Measurements from ENCODE around the gene PRLR.

PRLR gene

DNA sequence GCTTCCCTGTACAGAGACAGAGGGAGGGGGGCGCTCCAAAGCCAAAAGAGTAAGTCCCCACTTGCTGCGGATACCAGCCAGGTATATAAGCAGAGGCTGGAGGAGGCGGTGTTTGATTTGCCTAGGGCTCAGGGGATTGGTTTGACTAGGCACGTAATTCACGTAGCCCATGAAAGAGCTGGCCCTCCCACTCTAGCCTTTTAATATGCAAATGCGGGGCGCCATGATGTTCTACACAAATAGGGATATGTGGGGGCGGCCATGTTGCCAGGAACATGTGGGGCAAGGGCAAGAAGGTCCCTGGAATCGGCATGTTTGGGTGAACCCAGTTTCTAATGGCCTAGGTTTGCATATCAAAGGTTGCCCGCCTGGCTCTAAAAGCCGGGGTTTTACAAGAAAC, 3.3 kb upstream of the PRLR start:
- no peak for DNase-seq (ENCODE audit: low spot score)

GRCh38 chr5:35233121-35233520, 2.8 kb upstream of the PRLR start:
- DNase-seq (ENCODE audit: low spot score), result no peak

DNA sequence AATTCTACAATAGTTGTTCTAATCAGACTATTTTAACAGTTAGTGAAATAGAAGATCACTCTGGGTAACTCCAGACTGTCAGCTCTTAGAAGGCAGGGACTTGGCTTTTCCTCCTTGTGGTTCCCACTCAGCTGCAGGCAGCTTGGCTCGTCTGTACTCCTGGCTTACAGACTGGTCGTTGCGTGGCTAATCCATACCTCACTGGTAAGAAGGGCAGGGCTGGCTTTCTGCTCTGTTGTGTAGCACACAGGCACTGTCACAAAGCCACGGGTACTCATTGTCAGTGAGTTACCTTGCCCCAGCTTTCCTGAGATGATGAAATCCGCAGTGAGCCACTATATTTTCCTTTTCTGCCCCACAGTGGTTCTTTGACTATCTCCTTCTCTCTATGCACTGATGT, 1.8 kb upstream of the PRLR start:
- DNase-seq (ENCODE audit: low spot score), result no peak

DNA sequence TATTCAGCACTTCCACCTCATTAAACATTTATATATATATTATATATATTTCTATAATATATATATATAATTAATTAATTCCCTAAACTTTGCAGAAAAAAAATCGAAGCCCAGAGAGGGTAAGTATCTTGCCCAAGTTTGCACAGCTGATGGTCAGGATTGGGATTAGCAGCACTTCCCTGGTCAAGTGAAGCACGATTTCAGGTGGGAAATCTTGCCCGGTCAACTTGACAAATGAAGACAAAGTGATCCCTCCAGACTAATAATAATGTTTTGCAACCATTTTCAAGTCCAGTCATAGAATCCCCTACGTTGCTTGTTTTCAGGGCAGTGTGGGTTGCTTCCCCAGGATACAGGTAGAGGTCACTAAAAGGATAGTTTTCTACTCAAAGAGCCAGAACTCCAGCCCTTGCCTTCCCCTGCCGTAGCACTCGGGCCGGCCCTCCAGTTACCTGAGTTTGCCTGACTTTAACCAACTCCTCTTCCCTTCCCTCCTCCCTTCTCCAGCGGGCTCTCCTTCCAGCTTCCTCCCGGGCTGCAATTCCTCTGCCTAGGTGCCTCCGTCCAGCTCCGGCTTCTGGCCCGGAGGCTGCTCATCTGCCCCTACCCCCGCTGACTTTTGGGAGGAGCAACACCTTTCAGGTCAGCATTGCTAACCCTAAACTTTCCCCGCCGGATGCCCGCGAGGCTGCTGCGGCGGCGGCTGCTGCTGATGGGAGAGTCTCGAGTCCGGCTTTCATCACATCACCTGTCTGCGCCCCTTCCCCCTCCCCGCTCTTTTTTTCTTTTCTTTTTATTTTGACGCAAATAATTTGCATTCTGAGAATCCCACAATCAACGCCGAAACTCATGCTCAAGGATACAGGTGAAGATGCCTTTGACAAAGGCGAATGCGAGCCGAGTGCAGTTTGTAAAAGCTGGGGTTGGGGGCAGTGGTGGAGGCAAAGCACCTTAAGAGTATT, 930 bp downstream of the PRLR start:
- no peak for DNase-seq (ENCODE audit: low spot score)

- no peak for DNase-seq (ENCODE audit: low spot score)
These were observed 2.0 kb downstream of the PRLR start for GRCh38 chr5:35228310-35228709.

- no peak for DNase-seq (ENCODE audit: low spot score)
These were observed 2.6 kb downstream of the PRLR start for GRCh38 chr5:35227720-35228119.

DNA sequence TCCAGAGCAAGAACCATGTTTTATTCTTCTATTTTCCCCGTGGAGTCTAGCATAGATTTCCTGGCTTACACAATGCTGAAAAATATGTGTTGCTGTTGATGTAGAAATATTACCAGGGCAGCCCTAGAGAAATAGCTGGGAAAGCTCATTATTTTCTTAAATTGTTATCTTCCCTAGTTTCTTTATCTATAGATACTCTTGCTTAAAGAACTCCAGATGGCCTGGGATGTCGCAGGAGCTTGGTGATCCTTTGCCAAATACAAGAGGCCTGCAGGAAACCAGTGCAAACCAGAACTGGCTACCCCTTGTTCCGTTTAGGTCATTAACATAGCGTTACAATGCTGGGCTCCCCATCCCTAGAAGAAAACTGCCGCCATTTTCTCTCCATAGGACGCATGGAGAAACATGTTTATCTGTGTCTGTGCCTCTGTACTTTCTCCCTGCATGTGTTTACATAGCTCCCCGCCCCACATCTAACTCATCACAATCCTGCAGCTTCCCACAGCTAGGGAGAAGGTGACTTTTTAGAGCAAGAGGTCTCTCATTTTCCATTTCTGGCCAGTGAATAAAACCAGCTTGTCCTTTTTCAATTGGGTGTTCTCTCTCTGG, 6.4 kb downstream of the PRLR start:
- no peak for DNase-seq (ENCODE audit: low spot score)

GRCh38 chr5:35220967-35221366, 9.3 kb downstream of the PRLR start:
- no peak for DNase-seq (ENCODE audit: low spot score)

- no peak for DNase-seq (ENCODE audit: low spot score)
These were observed 11.3 kb downstream of the PRLR start for GRCh38 chr5:35218981-35219380.

DNA sequence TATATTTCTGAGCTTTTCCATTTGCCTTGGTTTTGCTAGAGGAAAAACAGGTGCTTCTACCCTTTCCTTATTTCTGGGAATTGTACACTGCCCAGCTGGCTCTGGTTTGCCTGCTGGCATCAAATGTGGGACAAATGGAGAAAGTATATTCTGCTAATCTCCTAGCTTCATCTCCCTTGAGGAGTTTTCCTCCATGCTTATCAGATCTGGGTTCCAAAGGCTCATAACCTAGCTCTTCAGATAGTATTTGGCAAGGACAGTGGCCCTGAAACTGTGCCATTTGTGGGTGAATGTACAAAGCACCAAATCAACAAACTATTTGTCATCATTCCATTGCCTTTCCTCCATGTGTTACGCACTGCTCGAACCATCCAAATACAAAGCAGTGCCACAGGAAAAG, 16.2 kb downstream of the PRLR start:
- DNase-seq (ENCODE audit: low spot score), result no peak

- DNase-seq (ENCODE audit: low spot score), result no peak
These were observed 16.7 kb downstream of the PRLR start for GRCh38 chr5:35213608-35214007.

DNA sequence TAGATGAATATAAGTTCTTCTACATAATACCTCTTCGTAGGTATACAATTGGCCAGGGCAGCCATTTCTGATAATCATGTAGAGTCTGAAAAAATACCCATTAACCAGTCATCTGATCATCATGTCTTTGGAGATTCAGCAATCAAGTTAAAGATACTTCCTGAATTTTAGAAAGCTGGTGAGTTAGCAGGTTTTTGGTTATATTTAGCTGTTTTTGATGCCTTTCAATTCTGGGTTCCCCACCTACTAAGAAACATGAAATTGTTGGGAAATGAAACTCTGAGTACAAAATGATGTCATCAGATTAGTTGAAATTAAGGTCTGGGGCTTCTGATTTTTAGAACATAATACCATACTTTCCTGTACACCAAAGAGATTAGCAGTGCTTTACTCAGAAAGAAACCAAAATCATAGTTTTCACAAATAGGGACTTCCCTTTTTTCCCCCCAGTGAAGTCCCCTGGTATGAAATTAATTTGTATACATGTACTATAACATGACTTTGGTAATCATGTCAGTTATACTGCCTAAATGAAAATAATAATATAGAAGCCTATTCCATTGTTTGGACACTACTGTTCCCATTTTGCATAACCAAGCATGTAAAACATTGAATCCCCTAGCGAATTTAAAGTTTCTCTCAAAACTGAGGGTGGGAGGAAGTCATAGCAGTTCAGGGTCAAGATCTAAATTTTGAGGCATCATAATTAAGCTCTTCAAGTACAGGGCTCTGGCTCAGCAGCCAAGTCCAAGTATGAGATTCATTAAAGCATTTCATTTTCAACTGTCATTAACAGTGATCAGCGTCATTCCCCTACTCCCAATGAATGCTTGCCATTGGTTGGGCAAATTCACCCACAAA, 17.9 kb downstream of the PRLR start:
- no peak for DNase-seq (ENCODE audit: low spot score)

DNA sequence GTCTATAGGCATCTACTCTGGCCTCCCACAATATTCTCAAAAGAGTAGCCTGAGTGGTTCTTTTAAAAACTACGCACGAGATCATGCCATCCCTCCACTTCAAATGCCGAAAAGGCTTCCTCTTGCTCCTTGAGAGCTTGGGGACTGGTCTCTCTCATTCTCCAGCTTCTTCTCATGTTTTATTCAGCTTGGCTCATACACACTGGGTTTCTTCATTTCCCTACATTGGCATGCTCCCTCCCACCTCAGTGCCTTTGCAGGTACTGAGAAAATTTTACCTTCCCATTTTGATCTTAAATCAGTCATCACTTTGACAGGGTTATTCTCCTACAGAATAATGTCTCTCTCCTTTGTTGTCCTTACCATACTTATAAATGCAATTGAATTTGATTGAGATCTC, 20.4 kb downstream of the PRLR start:
- DNase-seq (ENCODE audit: low spot score), result no peak

DNA sequence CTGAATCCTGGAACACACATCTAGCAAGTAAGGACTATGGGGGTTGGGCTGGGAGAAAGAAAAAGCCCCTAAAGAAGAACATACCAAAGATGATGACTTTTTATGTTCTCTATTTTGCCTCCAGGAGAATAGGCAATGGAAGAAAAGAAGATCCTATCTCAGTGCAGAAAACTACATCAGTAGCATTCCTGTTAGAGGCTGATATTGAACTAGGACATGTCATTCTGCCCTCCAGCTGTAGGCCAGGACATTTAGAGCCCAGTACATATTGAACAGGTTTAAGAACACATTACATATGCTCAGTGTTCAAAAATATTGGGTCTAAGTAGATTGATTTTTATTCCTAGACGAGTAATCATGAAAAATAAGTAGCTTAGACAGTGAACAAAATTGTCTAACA, 24.7 kb downstream of the PRLR start:
- DNase-seq (ENCODE audit: low spot score), result no peak

GRCh38 chr5:35205186-35205585, 25.1 kb downstream of the PRLR start:
- DNase-seq (ENCODE audit: low spot score), result no peak

DNA sequence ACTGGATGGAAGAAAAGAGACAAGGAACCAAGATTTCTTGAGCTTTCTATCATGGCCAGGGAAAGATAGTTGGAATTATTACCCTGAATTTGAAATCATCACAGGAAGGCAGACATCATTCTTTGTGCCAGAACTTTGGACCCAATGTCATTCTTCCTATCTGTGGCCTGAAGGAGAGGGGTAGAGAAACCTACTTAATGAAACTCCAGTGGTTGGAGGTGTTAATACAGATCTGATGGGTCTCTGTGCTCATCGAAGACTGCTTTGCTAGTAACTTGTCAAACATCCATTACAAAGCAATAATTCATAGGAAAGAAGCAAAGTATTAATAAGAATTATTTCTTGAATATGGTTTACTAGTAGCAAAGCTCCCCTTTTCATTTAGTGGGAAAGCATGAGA, 26.9 kb downstream of the PRLR start:
- DNase-seq (ENCODE audit: low spot score), result no peak

- DNase-seq (ENCODE audit: low spot score), result peak; percentile 42
These were observed 27.8 kb downstream of the PRLR start for GRCh38 chr5:35202319-35203111.

- no peak for DNase-seq (ENCODE audit: low spot score)
These were observed 29.0 kb downstream of the PRLR start for GRCh38 chr5:35201291-35201690.

GRCh38 chr5:35199886-35200285, 30.4 kb downstream of the PRLR start:
- no peak for DNase-seq (ENCODE audit: low spot score)

DNA sequence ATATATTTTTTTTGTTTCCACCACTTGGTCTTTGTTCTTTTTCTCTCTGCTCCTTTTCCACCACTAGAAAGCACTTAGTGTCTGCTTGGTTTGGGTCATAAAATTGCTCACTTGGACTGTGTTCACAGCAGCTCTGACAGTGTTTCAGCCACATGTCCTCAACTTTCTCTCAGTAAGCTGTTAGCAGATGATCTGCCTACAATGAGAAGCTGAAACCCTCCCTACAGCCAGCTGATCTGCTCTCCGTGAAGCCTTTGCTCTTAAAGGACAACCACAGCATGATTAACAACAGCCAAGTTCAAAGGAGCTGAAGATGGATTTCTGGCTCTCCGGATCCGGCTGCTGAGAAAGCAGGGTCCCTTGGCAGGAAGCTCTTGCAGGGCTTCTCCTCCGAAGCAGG, 31.6 kb downstream of the PRLR start:
- DNase-seq (ENCODE audit: low spot score), result no peak

- DNase-seq (ENCODE audit: low spot score), result peak; percentile 21
These were observed 32.2 kb downstream of the PRLR start for GRCh38 chr5:35198075-35198474.

- DNase-seq (ENCODE audit: low spot score), result no peak
These were observed 32.9 kb downstream of the PRLR start for GRCh38 chr5:35197351-35197750.

Data from AG08396 (cell line).